GM20000 (cell line): ENCODE measurements around the gene ZNF784.

ENCODE experiments used
- DNase-seq: peaks from one replicate; pipeline ENCODE4 v3.0.0; 2012; ENCODE audit warnings: low spot score
- CTCF ChIP-seq: IDR thresholded peaks from 2 replicates; pipeline ENCODE4 v1.5.1; 2012; ENCODE audit warnings: mild to moderate bottlenecking, control low read depth; ENCODE audit errors: extremely low read depth, missing control alignments

The ZNF784 gene

GRCh38 chr19:55605207-55605636, 19.1 kb downstream of the ZNF784 start:
- peak; percentile 98 for DNase-seq
- TF ChIP-seq CTCF: no peak

- TF ChIP-seq CTCF: no peak
- no peak for DNase-seq
Measured at GRCh38 chr19:55603581-55604292, 20.6 kb downstream of the ZNF784 start.

- no peak for DNase-seq
Measured at GRCh38 chr19:55603115-55603514, 21.3 kb downstream of the ZNF784 start.

GRCh38 chr19:55602104-55603001, 22.0 kb downstream of the ZNF784 start:
- DNase-seq: no peak
- TF ChIP-seq CTCF: no peak

More at GRCh38 chr19:55603115-55603514, 21.3 kb downstream of the ZNF784 start:
- no peak for TF ChIP-seq CTCF

GRCh38 chr19:55601084-55601483, 23.3 kb downstream of the ZNF784 start:
- no peak for TF ChIP-seq CTCF
- DNase-seq: no peak

GRCh38 chr19:55600662-55601028, 23.7 kb downstream of the ZNF784 start:
- TF ChIP-seq CTCF: no peak
- DNase-seq: no peak
